SK-N-SH (cell line): ENCODE results near the gene SV2B. TPM values are rescaled to one million over a fixed set of nuclear protein-coding genes. Genes with fewer than 3 reads are reported as not detected.

Experiments
- CTCF ChIA-PET: fragments of 300-600, 350-600 bp; formaldehyde crosslinking; extraction: SDS; loops from one replicate; lab custom pipeline; 2021; lab: Yijun Ruan, JAX
- POLR2A ChIA-PET: fragments of 350-600 bp; sonication (Branson Sonifier 250); formaldehyde crosslinking; extraction: SDS; loops from one replicate; lab custom pipeline; 2020; ENCODE audit warnings: antibody characterized with exemption, inconsistent platforms; lab: Yijun Ruan, JAX
- DNase-seq: peaks from one replicate; pipeline ENCODE4 v3.0.0; 2012
- H2AFZ ChIP-seq: fragments of 200-600 bp; sonication (generic); 2 replicates; pipeline ENCODE4 v1.8.1; 2016; ENCODE audit warnings: antibody characterized with exemption, mild to moderate bottlenecking, low read depth
- H3F3A ChIP-seq: fragments of 200-600 bp; sonication (generic); replicated peaks from 2 replicates; pipeline ENCODE3; 2016; ENCODE audit warnings: antibody characterized with exemption, mild to moderate bottlenecking; ENCODE audit not compliant: insufficient read depth
- H3K27ac ChIP-seq, 2 experiments: fragments of 200-500 bp in 1 of 2; fragments of 200-600 bp in 1 of 2; sonication (Bioruptor generic) in 1 of 2; sonication (generic), shearing (Covaris generic) in 1 of 2; 2 replicates each; pipeline versions ENCODE4 v1.5.1 to v1.6.1; 2014 to 2016; ENCODE audit warnings: low read depth in 2 of 2, inconsistent platforms in 1 of 2, low read length in 1 of 2, mild to moderate bottlenecking in 1 of 2, mixed read lengths in 1 of 2
- H3K27me3 ChIP-seq: fragments of 200-600 bp; sonication (generic), shearing (Covaris generic); 2 replicates; pipeline ENCODE4 v1.6.1; 2016; ENCODE audit warnings: mixed run types; ENCODE audit not compliant: insufficient read depth
- H3K36me3 ChIP-seq, 2 experiments: fragments of 200-500 bp in 1 of 2; fragments of 200-600 bp in 1 of 2; sonication (Bioruptor generic) in 1 of 2; sonication (generic) in 1 of 2; replicated peaks in 1 of 2; 2 replicates each; pipeline versions ENCODE3 to v1.5.1; 2014 to 2016; ENCODE audit warnings: low read length in 1 of 2, mild to moderate bottlenecking in 1 of 2; ENCODE audit not compliant: insufficient read depth in 2 of 2, control insufficient read depth in 1 of 2
- H3K4me1 ChIP-seq, 2 experiments: fragments of 200-500 bp in 1 of 2; fragments of 200-600 bp in 1 of 2; sonication (Bioruptor generic) in 1 of 2; sonication (generic), shearing (Covaris generic) in 1 of 2; 2 replicates each; pipeline versions ENCODE4 v1.5.1 to v1.6.1; 2014 to 2016; ENCODE audit warnings: low read depth in 1 of 2, low read length in 1 of 2, mixed run types in 1 of 2; ENCODE audit not compliant: insufficient read depth in 2 of 2, control insufficient read depth in 1 of 2
- H3K4me2 ChIP-seq: fragments of 200-600 bp; sonication (generic), shearing (Covaris generic); 2 replicates; pipeline ENCODE4 v1.6.1; 2017; ENCODE audit warnings: mixed run types
- H3K4me3 ChIP-seq, 2 experiments: fragments of 200-500 bp in 1 of 2; fragments of 200-600 bp in 1 of 2; sonication (Bioruptor generic) in 1 of 2; sonication (generic), shearing (Covaris generic) in 1 of 2; 2 replicates each; pipeline versions ENCODE4 v1.5.1 to v1.8.1; 2014 to 2016; ENCODE audit warnings: low read depth in 2 of 2, inconsistent platforms in 1 of 2, low read length in 1 of 2, mild to moderate bottlenecking in 1 of 2, mixed read lengths in 1 of 2, moderate library complexity in 1 of 2
- H3K79me2 ChIP-seq: fragments of 200-600 bp; sonication (generic); 2 replicates; pipeline ENCODE4 v1.8.1; 2017; ENCODE audit warnings: mild to moderate bottlenecking; ENCODE audit not compliant: insufficient read depth
- H3K9ac ChIP-seq: fragments of 200-600 bp; sonication (generic); 2 replicates; pipeline ENCODE4 v1.6.1; 2017; ENCODE audit warnings: mixed run types
- H3K9me2 ChIP-seq: fragments of 200-600 bp; sonication (generic); 2 replicates; pipeline ENCODE4 v1.6.1; 2017; ENCODE audit warnings: mixed run types
- H3K9me3 ChIP-seq: fragments of 200-600 bp; sonication (generic); 2 replicates; pipeline ENCODE4 v1.6.1; 2017; ENCODE audit warnings: mixed run types, mild to moderate bottlenecking, moderate library complexity
- H4K20me1 ChIP-seq: fragments of 200-600 bp; sonication (generic); 2 replicates; pipeline ENCODE4 v1.6.1; 2017; ENCODE audit warnings: mild to moderate bottlenecking, mixed run types; ENCODE audit not compliant: insufficient read depth
- FOSL2 ChIP-seq: IDR thresholded peaks from 2 replicates; pipeline ENCODE4 v1.4.0; 2012; ENCODE audit warnings: low read depth, mild to moderate bottlenecking, moderate library complexity, borderline replicate concordance
- POLR2AphosphoS5 ChIP-seq: IDR thresholded peaks from 2 replicates; pipeline ENCODE4 v1.6.1; 2012; ENCODE audit warnings: low read depth, low read length
- RCOR1 ChIP-seq: fragments of 150-350 bp; IDR thresholded peaks from 2 replicates; pipeline ENCODE4 v1.6.1; 2017; ENCODE audit warnings: antibody characterized with exemption, low read length
- RXRA ChIP-seq: IDR thresholded peaks from 2 replicates; pipeline ENCODE4 v1.4.0; 2012; ENCODE audit warnings: low read depth, mild to moderate bottlenecking, borderline replicate concordance
- SMC3 ChIP-seq: IDR thresholded peaks from 2 replicates; pipeline ENCODE4 v1.6.1; 2012; ENCODE audit warnings: low read depth, low read length, improper control_type of control experiment
- TAF1 ChIP-seq: IDR thresholded peaks from 2 replicates; pipeline ENCODE4 v1.6.1; 2012; ENCODE audit warnings: low read depth, mild to moderate bottlenecking, low read length, moderate library complexity, borderline replicate concordance
- TCF12 ChIP-seq: IDR thresholded peaks from 2 replicates; pipeline ENCODE4 v1.4.0; 2012
- TEAD4 ChIP-seq: IDR thresholded peaks from 2 replicates; pipeline ENCODE4 v1.4.0; 2012; ENCODE audit warnings: mild to moderate bottlenecking, borderline replicate concordance; ENCODE audit not compliant: insufficient read depth
- USF1 ChIP-seq: IDR thresholded peaks from 2 replicates; pipeline ENCODE4 v1.4.0; 2012; ENCODE audit warnings: low read depth, borderline replicate concordance
- YY1 ChIP-seq: IDR thresholded peaks from 2 replicates; pipeline ENCODE4 v1.4.0; 2012; ENCODE audit warnings: low read depth, mild to moderate bottlenecking
- WGBS: methylation state at CpG from one replicate; pipeline ENCODE4 v1.1.6; 2017; ENCODE audit warnings: low lambda C conversion rate; 5-methylcytosine and 5-hydroxymethylcytosine counted together
- polyA plus RNA-seq, 3 experiments: library from polyadenylated mRNA; depleted of rRNA; stranded (reverse); fragments of >200 nt; gene quantifications; 2 replicates each; pipeline ENCODE4 v1.2.3, GENCODE V29; 2012
- TF ChIP-seq, protein P1 (sequence below): IDR thresholded peaks from 2 replicates; pipeline ENCODE4; 2012
- TF ChIP-seq, protein P2 (sequence below): fragments of 200-600 bp; sonication (generic); IDR thresholded peaks from 2 replicates; pipeline ENCODE4 v1.6.1; 2017; ENCODE audit warnings: antibody characterized with exemption, mild to moderate bottlenecking, moderate library complexity

SV2B gene
- polyA plus RNA-seq, 1 of the 3 experiments (the other 2 are of a cell fraction): not detected

DNA sequence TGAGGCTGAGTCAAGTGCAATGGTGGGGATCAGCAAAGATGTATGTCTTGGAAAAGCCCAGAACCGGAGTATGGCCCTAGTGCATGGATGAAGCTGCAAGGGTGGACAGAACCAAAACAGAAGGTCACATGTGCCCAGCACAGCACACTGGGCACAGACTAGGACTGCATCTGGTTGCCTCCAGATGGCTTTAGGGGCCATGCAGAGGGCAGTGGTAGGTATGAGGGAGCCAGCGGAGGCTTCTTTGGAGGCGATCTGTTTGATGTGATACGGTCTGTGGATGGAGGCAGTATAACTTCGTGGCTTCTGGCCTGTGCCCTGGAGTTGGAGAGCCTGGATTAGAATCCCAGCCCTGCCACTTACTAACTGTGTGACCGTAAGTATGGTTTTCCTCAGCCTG, 29.4 kb downstream of the SV2B start:
- no peaks in the 10 kb centered on the region for H3K36me3 ChIP-seq
- POLR2A ChIA-PET: no interaction called here
- no peaks in the 10 kb centered on the region; the same call in 1 of the 2 replicates for H3K27me3 ChIP-seq
- no peak overlapping the region for H2AFZ ChIP-seq
- H3K4me2 ChIP-seq: no peak overlapping the region
- no peak for DNase-seq
- no peak for TF ChIP-seq TCF12
- 50% methylated on average over 6 of the region's 6 CpGs for WGBS
- H3K9me2 ChIP-seq: no peaks in the 10 kb centered on the region
- no peaks in the 10 kb centered on the region for H3K79me2 ChIP-seq
- peaks cover 0 to 4% of the 10 kb centered on the region in 2 experiments; a peak in 1 of 4 replicates for H3K4me1 ChIP-seq
- H3K27ac ChIP-seq: no peak overlapping the region
- CTCF ChIA-PET: no interaction called here
- no peaks in the 10 kb centered on the region for H3K9me3 ChIP-seq
- H3K9ac ChIP-seq: no peak overlapping the region
- H4K20me1 ChIP-seq: no peaks in the 10 kb centered on the region
- H3F3A ChIP-seq: no peaks in the 10 kb centered on the region
- no peak overlapping the region for H3K4me3 ChIP-seq

DNA sequence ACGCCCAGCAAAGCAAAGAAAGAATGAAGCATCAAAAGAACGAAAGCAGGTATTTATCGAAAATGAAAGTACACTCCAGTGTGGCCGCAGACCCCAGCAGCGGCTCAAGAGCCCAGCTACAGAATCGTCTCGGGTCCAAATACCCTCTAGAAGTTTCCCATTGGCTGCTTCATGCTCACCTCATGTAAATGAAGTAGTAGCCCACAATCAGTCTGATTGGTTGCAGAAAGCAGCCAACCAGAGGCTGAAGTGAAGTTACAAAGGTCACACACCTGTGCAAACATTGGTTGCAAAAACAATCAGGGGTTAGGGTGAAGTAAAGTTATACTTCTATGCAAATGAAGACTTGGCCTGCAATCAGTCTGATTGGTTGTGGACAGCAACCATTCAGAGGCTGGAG, 32.0 kb downstream of the SV2B start:
- CTCF ChIA-PET: no interaction called here

DNA sequence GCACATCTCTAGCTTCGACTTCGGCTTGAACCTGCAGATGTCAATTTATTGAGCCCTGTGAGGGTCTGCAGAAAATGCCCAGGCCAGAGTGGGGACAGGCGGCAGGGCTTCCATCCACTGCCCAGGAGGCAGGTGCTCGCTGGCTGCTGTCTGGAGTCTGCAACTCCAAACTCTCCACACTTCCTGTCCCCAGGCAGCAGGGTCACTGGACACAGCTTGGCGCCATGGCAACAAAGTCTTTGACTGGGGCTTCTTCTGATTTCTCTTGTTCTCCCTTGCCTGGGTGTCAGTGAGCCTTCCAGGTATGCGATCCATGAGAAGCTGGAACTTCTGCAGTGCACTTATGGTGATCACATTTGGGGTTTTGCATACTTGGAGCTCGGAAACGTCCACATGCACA, 33.5 kb downstream of the SV2B start:
- POLR2A ChIA-PET: no interaction called here
- no peaks in the 10 kb centered on the region for H4K20me1 ChIP-seq
- TF ChIP-seq SMC3 (no peak), RXRA (no peak), POLR2AphosphoS5 (no peak)
- TF ChIP-seq, protein P1, sequence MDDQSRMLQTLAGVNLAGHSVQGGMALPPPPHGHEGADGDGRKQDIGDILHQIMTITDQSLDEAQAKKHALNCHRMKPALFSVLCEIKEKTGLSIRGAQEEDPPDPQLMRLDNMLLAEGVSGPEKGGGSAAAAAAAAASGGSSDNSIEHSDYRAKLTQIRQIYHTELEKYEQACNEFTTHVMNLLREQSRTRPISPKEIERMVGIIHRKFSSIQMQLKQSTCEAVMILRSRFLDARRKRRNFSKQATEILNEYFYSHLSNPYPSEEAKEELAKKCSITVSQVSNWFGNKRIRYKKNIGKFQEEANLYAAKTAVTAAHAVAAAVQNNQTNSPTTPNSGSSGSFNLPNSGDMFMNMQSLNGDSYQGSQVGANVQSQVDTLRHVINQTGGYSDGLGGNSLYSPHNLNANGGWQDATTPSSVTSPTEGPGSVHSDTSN: no peak
- no peak overlapping the region for H2AFZ ChIP-seq
- no peaks in the 10 kb centered on the region for H3K79me2 ChIP-seq
- no peak overlapping the region for H3K4me3 ChIP-seq
- DNase-seq: no peak
- no peaks in the 10 kb centered on the region for H3K36me3 ChIP-seq
- CTCF ChIA-PET: interaction anchor here (0.9 kb wide), 1 partner anchor 77 kb away, joined by 4 read pairs; no protein-coding TSS in a partner anchor
- H3F3A ChIP-seq: no peaks in the 10 kb centered on the region
- no peak overlapping the region for H3K27ac ChIP-seq
- no peak overlapping the region for H3K9ac ChIP-seq
- no peaks in the 10 kb centered on the region for H3K9me2 ChIP-seq
- H3K9me3 ChIP-seq: no peaks in the 10 kb centered on the region
- peaks cover 0 to 4% of the 10 kb centered on the region in 2 experiments; a peak in 1 of 4 replicates for H3K4me1 ChIP-seq
- 29% methylated on average over 8 of the region's 8 CpGs for WGBS
- H3K4me2 ChIP-seq: no peak overlapping the region
- no peaks in the 10 kb centered on the region; the same call in 1 of the 2 replicates for H3K27me3 ChIP-seq

More for the DNA sequence above, 32.0 kb downstream of the SV2B start:
- no peak overlapping the region for H3K4me3 ChIP-seq
- POLR2A ChIA-PET: no interaction called here
- H3K36me3 ChIP-seq: no peaks in the 10 kb centered on the region
- H3K27me3 ChIP-seq: no peaks in the 10 kb centered on the region; the same call in 1 of the 2 replicates
- H3K9me2 ChIP-seq: no peaks in the 10 kb centered on the region
- H2AFZ ChIP-seq: no peak overlapping the region
- no peak for TF ChIP-seq RCOR1
- no peak for TF ChIP-seq FOSL2
- no peak for TF ChIP-seq TCF12
- TF ChIP-seq, protein P2, sequence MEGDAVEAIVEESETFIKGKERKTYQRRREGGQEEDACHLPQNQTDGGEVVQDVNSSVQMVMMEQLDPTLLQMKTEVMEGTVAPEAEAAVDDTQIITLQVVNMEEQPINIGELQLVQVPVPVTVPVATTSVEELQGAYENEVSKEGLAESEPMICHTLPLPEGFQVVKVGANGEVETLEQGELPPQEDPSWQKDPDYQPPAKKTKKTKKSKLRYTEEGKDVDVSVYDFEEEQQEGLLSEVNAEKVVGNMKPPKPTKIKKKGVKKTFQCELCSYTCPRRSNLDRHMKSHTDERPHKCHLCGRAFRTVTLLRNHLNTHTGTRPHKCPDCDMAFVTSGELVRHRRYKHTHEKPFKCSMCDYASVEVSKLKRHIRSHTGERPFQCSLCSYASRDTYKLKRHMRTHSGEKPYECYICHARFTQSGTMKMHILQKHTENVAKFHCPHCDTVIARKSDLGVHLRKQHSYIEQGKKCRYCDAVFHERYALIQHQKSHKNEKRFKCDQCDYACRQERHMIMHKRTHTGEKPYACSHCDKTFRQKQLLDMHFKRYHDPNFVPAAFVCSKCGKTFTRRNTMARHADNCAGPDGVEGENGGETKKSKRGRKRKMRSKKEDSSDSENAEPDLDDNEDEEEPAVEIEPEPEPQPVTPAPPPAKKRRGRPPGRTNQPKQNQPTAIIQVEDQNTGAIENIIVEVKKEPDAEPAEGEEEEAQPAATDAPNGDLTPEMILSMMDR: no peak
- TF ChIP-seq USF1: no peak
- no peak for TF ChIP-seq YY1
- TF ChIP-seq TAF1: no peak
- TF ChIP-seq TEAD4: no peak
- no peak overlapping the region for H3K27ac ChIP-seq
- DNase-seq: no peak
- peaks cover 0 to 4% of the 10 kb centered on the region in 2 experiments; a peak in 1 of 4 replicates for H3K4me1 ChIP-seq
- no peak overlapping the region for H3K4me2 ChIP-seq
- H3K9me3 ChIP-seq: no peaks in the 10 kb centered on the region
- no peaks in the 10 kb centered on the region for H3F3A ChIP-seq
- H4K20me1 ChIP-seq: no peaks in the 10 kb centered on the region
- H3K79me2 ChIP-seq: no peaks in the 10 kb centered on the region
- no peak overlapping the region for H3K9ac ChIP-seq
- WGBS: 43% methylated on average over 7 of the region's 7 CpGs
